ENCODE data around the gene TKTL1.

DNA sequence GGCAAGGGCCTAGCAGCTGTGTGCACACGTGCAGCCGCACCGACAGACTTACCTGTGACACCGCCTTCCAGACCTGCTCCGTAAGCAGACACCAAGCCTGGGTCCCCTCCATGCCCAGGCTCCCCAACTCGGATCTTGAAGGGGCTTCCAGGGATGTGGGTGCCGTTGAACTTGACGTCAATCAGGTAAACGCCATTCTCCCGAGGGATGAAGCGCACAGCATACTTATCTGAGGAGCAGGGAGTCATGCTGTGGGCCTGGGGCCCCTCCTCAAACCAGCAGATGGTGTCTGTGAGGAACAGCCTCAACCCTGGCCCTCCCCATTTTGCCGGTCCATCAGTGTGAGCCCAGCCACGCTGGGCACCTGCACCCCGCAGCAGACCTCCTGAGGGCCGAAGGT lies 54.4 kb downstream of the TKTL1 start:
- TF ChIP-seq POLR2A (IDR thresholded peaks at IDR 0.05) = no peak
- TF ChIP-seq, protein P1, sequence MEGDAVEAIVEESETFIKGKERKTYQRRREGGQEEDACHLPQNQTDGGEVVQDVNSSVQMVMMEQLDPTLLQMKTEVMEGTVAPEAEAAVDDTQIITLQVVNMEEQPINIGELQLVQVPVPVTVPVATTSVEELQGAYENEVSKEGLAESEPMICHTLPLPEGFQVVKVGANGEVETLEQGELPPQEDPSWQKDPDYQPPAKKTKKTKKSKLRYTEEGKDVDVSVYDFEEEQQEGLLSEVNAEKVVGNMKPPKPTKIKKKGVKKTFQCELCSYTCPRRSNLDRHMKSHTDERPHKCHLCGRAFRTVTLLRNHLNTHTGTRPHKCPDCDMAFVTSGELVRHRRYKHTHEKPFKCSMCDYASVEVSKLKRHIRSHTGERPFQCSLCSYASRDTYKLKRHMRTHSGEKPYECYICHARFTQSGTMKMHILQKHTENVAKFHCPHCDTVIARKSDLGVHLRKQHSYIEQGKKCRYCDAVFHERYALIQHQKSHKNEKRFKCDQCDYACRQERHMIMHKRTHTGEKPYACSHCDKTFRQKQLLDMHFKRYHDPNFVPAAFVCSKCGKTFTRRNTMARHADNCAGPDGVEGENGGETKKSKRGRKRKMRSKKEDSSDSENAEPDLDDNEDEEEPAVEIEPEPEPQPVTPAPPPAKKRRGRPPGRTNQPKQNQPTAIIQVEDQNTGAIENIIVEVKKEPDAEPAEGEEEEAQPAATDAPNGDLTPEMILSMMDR (IDR thresholded peaks at IDR 0.05) = no peak
- TF ChIP-seq POLR2AphosphoS5 (IDR thresholded peaks at IDR 0.05) = no peak
- TF ChIP-seq EP300 (IDR thresholded peaks at IDR 0.05) = no peak
